ENCODE data around the gene HBE1. TPM values are rescaled to one million over a fixed set of nuclear protein-coding genes. Genes with fewer than 3 reads are reported as not detected.

HBE1 gene
- total RNA-seq, 1 donor from 2014 or later = 0.34 TPM

DNA sequence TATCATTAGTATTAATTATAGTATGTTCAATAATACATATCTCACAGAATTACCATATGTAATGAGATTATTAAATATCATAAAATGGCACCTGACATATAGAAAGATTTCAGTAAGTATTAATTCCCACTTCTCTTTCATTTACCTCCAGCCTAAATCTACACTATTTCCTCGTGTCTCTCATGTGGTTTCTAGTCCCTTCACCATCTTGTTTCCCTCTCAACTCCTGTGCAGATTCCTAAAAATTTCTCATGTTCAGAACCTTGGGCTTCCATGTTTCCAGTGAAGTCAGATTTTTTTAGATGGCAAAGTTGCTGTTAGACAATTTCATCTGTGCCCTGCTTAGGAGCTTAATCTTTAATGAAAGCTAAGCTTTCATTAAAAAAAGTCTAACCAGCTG, 14.1 kb upstream of the HBE1 start:
- TF ChIP-seq, protein P1, sequence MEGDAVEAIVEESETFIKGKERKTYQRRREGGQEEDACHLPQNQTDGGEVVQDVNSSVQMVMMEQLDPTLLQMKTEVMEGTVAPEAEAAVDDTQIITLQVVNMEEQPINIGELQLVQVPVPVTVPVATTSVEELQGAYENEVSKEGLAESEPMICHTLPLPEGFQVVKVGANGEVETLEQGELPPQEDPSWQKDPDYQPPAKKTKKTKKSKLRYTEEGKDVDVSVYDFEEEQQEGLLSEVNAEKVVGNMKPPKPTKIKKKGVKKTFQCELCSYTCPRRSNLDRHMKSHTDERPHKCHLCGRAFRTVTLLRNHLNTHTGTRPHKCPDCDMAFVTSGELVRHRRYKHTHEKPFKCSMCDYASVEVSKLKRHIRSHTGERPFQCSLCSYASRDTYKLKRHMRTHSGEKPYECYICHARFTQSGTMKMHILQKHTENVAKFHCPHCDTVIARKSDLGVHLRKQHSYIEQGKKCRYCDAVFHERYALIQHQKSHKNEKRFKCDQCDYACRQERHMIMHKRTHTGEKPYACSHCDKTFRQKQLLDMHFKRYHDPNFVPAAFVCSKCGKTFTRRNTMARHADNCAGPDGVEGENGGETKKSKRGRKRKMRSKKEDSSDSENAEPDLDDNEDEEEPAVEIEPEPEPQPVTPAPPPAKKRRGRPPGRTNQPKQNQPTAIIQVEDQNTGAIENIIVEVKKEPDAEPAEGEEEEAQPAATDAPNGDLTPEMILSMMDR (IDR thresholded peaks at IDR 0.05; ENCODE audit: unreplicated experiment) = no peak
- no peak overlapping the region for H3K27ac Mint-ChIP-seq
- H3K4me1 Mint-ChIP-seq = no peaks in the 10 kb centered on the region
- H3K4me3 Mint-ChIP-seq = no peak overlapping the region
- no peaks in the 10 kb centered on the region for H3K36me3 Mint-ChIP-seq
- no peak for DNase-seq (ENCODE audit: low spot score in 2 of 2, unreplicated experiment in 2 of 2)
- no peaks in the 10 kb centered on the region for H3K9me3 Mint-ChIP-seq
- no peaks in the 10 kb centered on the region for H3K27me3 Mint-ChIP-seq (ENCODE audit: low read depth)

GRCh38 chr11:5283086-5283485, 13.3 kb upstream of the HBE1 start:
- Mint-ChIP-seq H3K9me3 (no peaks in the 10 kb centered on the region), H3K4me3 (no peak overlapping the region), H3K27me3 (ENCODE audit: low read depth) (no peaks in the 10 kb centered on the region), H3K4me1 (no peaks in the 10 kb centered on the region), H3K36me3 (no peaks in the 10 kb centered on the region), H3K27ac (no peak overlapping the region)
- TF ChIP-seq, protein P1 (IDR thresholded peaks at IDR 0.05; ENCODE audit: unreplicated experiment) = no peak
- no peak for DNase-seq (ENCODE audit: low spot score in 2 of 2, unreplicated experiment in 2 of 2)

DNA sequence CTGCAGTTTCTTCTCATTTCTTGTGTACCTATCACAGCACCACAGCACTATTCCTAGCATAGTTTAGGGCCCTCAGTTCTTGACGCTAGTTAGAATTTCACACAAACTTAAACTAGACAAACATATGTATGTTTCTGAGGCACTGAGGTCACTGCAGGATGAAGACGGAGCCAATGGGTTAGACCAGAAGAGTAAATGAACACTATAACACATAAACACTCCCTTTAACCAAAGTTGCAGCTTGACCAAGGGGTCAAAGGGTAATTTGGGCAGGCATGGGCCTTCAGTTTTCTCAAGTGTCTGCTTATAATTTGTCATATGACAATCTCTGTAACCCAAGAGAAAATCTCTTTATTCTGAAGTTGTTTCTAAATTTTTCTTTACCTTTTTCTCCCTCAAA, 12.9 kb upstream of the HBE1 start:
- no peaks in the 10 kb centered on the region for H3K27me3 Mint-ChIP-seq (ENCODE audit: low read depth)
- TF ChIP-seq, protein P1 (IDR thresholded peaks at IDR 0.05; ENCODE audit: unreplicated experiment) = no peak

DNA sequence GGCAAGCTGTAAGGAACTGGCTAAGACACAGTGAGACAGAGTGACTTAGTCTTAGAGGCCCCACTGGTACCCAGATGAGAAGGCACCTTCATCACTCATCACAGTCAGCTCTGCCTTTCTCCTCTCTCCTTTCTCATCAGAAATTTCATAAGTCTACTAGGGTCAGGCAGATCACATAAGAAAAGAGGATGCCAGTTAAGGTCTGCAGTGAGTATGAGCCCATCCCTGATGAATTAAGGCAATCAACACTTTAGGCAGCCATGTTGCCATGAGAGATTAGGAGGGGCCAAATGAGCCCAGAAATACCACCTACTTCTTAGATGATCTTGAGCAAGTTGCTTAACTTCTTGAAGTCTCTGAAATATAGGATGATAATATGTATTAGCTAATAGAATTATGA, 11.9 kb upstream of the HBE1 start:
- Mint-ChIP-seq H3K9me3 (no peaks in the 10 kb centered on the region), H3K4me3 (no peak overlapping the region), H3K4me1 (no peaks in the 10 kb centered on the region), H3K27me3 (ENCODE audit: low read depth) (no peaks in the 10 kb centered on the region), H3K27ac (no peak overlapping the region), H3K36me3 (no peaks in the 10 kb centered on the region)
- TF ChIP-seq, protein P1 (IDR thresholded peaks at IDR 0.05; ENCODE audit: unreplicated experiment) = no peak
- no peak for DNase-seq (ENCODE audit: low spot score in 2 of 2, unreplicated experiment in 2 of 2)

More for the DNA sequence above, 12.9 kb upstream of the HBE1 start:
- Mint-ChIP-seq H3K4me3 (no peak overlapping the region), H3K4me1 (no peaks in the 10 kb centered on the region), H3K36me3 (no peaks in the 10 kb centered on the region), H3K27ac (no peak overlapping the region), H3K9me3 (no peaks in the 10 kb centered on the region)
- DNase-seq (ENCODE audit: low spot score in 2 of 2, unreplicated experiment in 2 of 2) = no peak

DNA sequence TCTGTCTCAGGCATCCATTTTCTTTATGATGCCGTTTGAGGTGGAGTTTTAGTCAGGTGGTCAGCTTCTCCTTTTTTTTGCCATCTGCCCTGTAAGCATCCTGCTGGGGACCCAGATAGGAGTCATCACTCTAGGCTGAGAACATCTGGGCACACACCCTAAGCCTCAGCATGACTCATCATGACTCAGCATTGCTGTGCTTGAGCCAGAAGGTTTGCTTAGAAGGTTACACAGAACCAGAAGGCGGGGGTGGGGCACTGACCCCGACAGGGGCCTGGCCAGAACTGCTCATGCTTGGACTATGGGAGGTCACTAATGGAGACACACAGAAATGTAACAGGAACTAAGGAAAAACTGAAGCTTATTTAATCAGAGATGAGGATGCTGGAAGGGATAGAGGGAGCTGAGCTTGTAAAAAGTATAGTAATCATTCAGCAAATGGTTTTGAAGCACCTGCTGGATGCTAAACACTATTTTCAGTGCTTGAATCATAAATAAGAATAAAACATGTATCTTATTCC, 10.9 kb upstream of the HBE1 start:
- TF ChIP-seq, protein P1 (IDR thresholded peaks at IDR 0.05; ENCODE audit: unreplicated experiment) = no peak
- H3K27me3 Mint-ChIP-seq (ENCODE audit: low read depth) = no peaks in the 10 kb centered on the region
- no peaks in the 10 kb centered on the region for H3K36me3 Mint-ChIP-seq
- no peak overlapping the region for H3K4me3 Mint-ChIP-seq
- DNase-seq (ENCODE audit: low spot score in 2 of 2, unreplicated experiment in 2 of 2) = no peak
- peaks cover 2% of the 10 kb centered on the region for H3K4me1 Mint-ChIP-seq
- H3K9me3 Mint-ChIP-seq = no peaks in the 10 kb centered on the region
- no peak overlapping the region for H3K27ac Mint-ChIP-seq

All from mesothelial cell of epicardium (in vitro differentiated cells).